Measurements from ENCODE around the gene FAM98C.

Gene FAM98C

DNA sequence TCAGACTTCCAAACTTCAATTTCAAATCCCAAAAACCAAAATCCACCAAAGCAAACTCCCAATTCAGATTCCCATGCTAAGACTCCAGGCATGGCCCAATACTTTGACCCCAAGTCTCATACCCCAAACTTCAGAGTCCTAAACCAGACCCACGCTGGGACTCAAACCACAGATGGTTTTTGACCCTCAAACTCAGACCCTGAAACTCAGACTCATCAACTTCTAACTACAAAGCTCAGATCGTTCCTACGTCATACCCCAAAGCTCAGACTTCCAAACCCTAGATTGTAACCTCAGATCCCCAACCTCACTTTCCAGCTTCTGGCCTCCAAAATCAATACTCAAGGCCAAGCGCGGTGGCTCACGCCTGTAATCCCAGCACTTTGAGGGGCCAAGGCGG lies 42.5 kb downstream of the FAM98C start:
- H3K4me3 ChIP-seq (ENCODE audit: low read depth, low read length): no peak overlapping the region
- TF ChIP-seq, protein P1, sequence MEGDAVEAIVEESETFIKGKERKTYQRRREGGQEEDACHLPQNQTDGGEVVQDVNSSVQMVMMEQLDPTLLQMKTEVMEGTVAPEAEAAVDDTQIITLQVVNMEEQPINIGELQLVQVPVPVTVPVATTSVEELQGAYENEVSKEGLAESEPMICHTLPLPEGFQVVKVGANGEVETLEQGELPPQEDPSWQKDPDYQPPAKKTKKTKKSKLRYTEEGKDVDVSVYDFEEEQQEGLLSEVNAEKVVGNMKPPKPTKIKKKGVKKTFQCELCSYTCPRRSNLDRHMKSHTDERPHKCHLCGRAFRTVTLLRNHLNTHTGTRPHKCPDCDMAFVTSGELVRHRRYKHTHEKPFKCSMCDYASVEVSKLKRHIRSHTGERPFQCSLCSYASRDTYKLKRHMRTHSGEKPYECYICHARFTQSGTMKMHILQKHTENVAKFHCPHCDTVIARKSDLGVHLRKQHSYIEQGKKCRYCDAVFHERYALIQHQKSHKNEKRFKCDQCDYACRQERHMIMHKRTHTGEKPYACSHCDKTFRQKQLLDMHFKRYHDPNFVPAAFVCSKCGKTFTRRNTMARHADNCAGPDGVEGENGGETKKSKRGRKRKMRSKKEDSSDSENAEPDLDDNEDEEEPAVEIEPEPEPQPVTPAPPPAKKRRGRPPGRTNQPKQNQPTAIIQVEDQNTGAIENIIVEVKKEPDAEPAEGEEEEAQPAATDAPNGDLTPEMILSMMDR (IDR thresholded peaks at IDR 0.05; ENCODE audit: low read depth, low read length): no peak
- no peak for TF ChIP-seq MYC (IDR thresholded peaks at IDR 0.05; ENCODE audit: low read depth, low read length)
- TF ChIP-seq, protein P2, sequence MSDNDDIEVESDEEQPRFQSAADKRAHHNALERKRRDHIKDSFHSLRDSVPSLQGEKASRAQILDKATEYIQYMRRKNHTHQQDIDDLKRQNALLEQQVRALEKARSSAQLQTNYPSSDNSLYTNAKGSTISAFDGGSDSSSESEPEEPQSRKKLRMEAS (IDR thresholded peaks at IDR 0.05; ENCODE audit: low read depth, low read length): no peak
- no peak for TF ChIP-seq POLR2A (IDR thresholded peaks at IDR 0.05; ENCODE audit: extremely low read depth, insufficient read length)
- DNase-seq (ENCODE audit: low read depth): no peak

DNA sequence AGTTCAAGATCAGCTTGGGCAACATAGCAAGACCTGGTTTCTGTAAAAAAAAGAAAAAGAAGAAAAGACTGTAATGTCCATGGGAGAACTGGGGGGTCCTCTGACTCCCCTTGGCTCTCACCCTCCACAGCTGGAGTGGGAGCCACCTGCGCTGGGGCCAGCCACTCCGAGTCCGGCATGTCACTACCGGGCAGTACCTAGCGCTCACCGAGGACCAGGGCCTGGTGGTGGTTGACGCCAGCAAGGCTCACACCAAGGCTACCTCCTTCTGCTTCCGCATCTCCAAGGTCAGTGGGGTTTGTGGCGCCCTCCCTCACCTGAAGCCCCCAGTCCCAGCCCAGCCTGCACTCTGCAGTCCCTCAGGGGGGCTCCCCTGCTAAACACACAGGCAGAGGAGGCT lies 45.3 kb downstream of the FAM98C start:
- no peak for TF ChIP-seq MYC (IDR thresholded peaks at IDR 0.05; ENCODE audit: low read depth, low read length)
- TF ChIP-seq, protein P1 (IDR thresholded peaks at IDR 0.05; ENCODE audit: low read depth, low read length): no peak
- no peak for TF ChIP-seq POLR2A (IDR thresholded peaks at IDR 0.05; ENCODE audit: extremely low read depth, insufficient read length)
- TF ChIP-seq, protein P2 (IDR thresholded peaks at IDR 0.05; ENCODE audit: low read depth, low read length): no peak
- no peak for DNase-seq (ENCODE audit: low read depth)
- no peak overlapping the region for H3K4me3 ChIP-seq (ENCODE audit: low read depth, low read length)

DNA sequence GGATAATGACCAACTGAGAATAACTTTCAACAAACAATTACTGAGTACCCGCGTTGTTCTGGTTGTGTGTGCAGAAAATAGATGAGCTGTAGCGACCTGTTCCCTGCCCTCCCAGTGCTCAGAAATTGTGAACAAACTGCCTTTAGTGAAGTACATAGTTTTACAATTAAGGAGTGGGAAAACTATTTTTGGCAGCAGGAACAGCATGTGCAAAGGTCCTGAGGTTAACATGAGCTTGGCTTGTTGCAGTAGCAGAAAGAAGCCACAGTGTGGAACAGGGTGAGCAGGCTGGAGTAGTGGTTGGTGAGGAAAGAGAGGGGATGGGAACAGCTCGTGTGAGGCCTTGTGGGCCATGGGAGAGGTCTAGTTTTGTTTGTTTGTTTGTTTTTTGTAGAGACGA lies 46.6 kb downstream of the FAM98C start:
- no peak for DNase-seq (ENCODE audit: low read depth)
- TF ChIP-seq, protein P1 (IDR thresholded peaks at IDR 0.05; ENCODE audit: low read depth, low read length): no peak
- TF ChIP-seq MYC (IDR thresholded peaks at IDR 0.05; ENCODE audit: low read depth, low read length) (no peak), POLR2A (IDR thresholded peaks at IDR 0.05; ENCODE audit: extremely low read depth, insufficient read length) (no peak)
- TF ChIP-seq, protein P2 (IDR thresholded peaks at IDR 0.05; ENCODE audit: low read depth, low read length): no peak
- no peak overlapping the region for H3K4me3 ChIP-seq (ENCODE audit: low read depth, low read length)

DNA sequence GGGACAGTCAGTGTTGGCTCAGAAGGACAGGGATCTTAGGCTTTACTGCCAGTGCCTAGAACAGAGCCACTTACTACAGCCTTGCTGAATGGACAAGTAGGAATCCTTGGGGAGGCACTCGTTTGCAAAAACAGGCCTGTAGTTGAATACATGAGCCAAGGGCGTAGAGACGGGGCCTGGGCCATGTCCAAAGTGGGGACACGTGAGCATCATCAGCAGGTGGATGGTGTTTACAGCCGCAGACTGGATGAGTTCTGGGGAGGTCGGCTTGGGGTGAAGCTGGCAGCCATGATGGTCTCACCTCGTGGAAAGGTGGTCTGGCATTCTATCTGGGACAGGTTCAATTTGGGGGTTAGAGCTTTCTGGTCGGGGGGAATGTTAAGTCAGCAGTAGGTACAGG lies 48.1 kb downstream of the FAM98C start:
- no peak for DNase-seq (ENCODE audit: low read depth)
- TF ChIP-seq, protein P1 (IDR thresholded peaks at IDR 0.05; ENCODE audit: low read depth, low read length): no peak
- TF ChIP-seq MYC (IDR thresholded peaks at IDR 0.05; ENCODE audit: low read depth, low read length): no peak
- TF ChIP-seq, protein P2 (IDR thresholded peaks at IDR 0.05; ENCODE audit: low read depth, low read length): no peak
- no peak overlapping the region for H3K4me3 ChIP-seq (ENCODE audit: low read depth, low read length)

DNA sequence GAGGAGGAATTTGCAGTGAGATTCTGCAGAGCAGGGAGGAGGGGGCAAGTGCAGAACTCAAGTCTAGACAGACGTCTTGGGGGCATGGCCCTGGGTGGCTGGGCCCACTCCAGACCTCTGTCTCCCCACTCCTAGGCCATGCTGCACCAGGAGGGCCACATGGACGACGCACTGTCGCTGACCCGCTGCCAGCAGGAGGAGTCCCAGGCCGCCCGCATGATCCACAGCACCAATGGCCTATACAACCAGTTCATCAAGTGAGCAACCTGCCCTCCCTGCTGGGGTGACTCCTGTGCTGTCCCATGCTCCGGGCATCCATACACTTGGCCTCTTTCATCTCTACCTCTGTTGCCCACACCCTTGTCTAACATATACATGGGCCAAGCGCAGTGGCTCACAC lies 48.7 kb downstream of the FAM98C start:
- no peak for DNase-seq (ENCODE audit: low read depth)
- no peak overlapping the region for H3K4me3 ChIP-seq (ENCODE audit: low read depth, low read length)
- TF ChIP-seq POLR2A (IDR thresholded peaks at IDR 0.05; ENCODE audit: extremely low read depth, insufficient read length) (no peak), MYC (IDR thresholded peaks at IDR 0.05; ENCODE audit: low read depth, low read length) (no peak)
- TF ChIP-seq, protein P2 (IDR thresholded peaks at IDR 0.05; ENCODE audit: low read depth, low read length): no peak
- TF ChIP-seq, protein P1 (IDR thresholded peaks at IDR 0.05; ENCODE audit: low read depth, low read length): no peak
